HL-60 (cell line): ENCODE measurements around the gene ECD.

Experiments
- CTCF ChIP-seq: IDR thresholded peaks from one replicate; pipeline ENCODE4 v1.5.1; 2011; ENCODE audit warnings: low read length, control low read depth, inconsistent platforms; ENCODE audit not compliant: insufficient read depth
- GABPA ChIP-seq: IDR thresholded peaks from 2 replicates; pipeline ENCODE4 v1.6.1; 2012; ENCODE audit warnings: low read depth
- POLR2AphosphoS5 ChIP-seq: IDR thresholded peaks from 2 replicates; pipeline ENCODE4 v1.6.1; 2012; ENCODE audit warnings: low read depth
- REST ChIP-seq: IDR thresholded peaks from 2 replicates; pipeline ENCODE4 v1.6.1; 2012; ENCODE audit warnings: low read depth; ENCODE audit not compliant: insufficient replicate concordance

- no peak for TF ChIP-seq CTCF
- no peak for TF ChIP-seq REST
- no peak for TF ChIP-seq POLR2AphosphoS5
- TF ChIP-seq GABPA: no peak
Measured at GRCh38 chr10:73174148-73174925, 6.5 kb upstream of the ECD start.
